COLO668 (cell line): ENCODE results near the gene BCAR3.

ENCODE experiments used
- DNase-seq: peaks from one replicate; lab custom pipeline; 2025; ENCODE audit not compliant: unreplicated experiment; lab: John Stamatoyannopoulos, UW

BCAR3 gene

GRCh38 chr1:93516164-93516563 is 165.5 kb downstream of the BCAR3 start:
- no peak for DNase-seq
